HG03439 (cell line): ENCODE data around the gene EXD1.
"Not testable (repeated sequence)": the region's sequence is repeated elsewhere in the genome, so short reads cannot be mapped to it uniquely, and the experiment has no call there.

ENCODE experiments used
- ATAC-seq: cut with Tn5 transposase; IDR thresholded peaks from one replicate; pipeline ENCODE4 v1.9.1; 2021; ENCODE audit warnings: mild to moderate bottlenecking, moderate library complexity; ENCODE audit not compliant: unreplicated experiment

EXD1 gene

GRCh38 chr15:41230650-41231421 lies at the start of gene EXD1, which contains the start of gene CHP1:
Gene EXD1 (minus strand): TSS chr15:41230757. CDS start chr15:41226575, 4,182 bp downstream.
Gene CHP1 (plus strand): TSS chr15:41231268. CDS start chr15:41231383, 115 bp downstream.
- ATAC-seq: peak; percentile 92

- no peak for ATAC-seq
Measured at GRCh38 chr15:41279535-41280283, 49.2 kb upstream of the EXD1 start.

GRCh38 chr15:41278319-41278718 lies 47.8 kb upstream of the EXD1 start:
- no peak for ATAC-seq

GRCh38 chr15:41276831-41277230 lies 46.3 kb upstream of the EXD1 start:
- no peak for ATAC-seq

- no peak for ATAC-seq
Measured at GRCh38 chr15:41269887-41270286, 39.3 kb upstream of the EXD1 start.

GRCh38 chr15:41263891-41264351 lies 33.4 kb upstream of the EXD1 start:
- ATAC-seq: no peak

- no peak for ATAC-seq
Measured at GRCh38 chr15:41262571-41262970, 32.0 kb upstream of the EXD1 start.

GRCh38 chr15:41260924-41261323 lies 30.4 kb upstream of the EXD1 start:
- not testable (repeated sequence) for ATAC-seq

GRCh38 chr15:41259546-41260189 lies 29.1 kb upstream of the EXD1 start:
- no peak for ATAC-seq

- no peak for ATAC-seq
Measured at GRCh38 chr15:41258750-41259471, 28.4 kb upstream of the EXD1 start.

- no peak for ATAC-seq
Measured at GRCh38 chr15:41256577-41257038, 26.1 kb upstream of the EXD1 start.

GRCh38 chr15:41256103-41256502 lies 25.5 kb upstream of the EXD1 start:
- ATAC-seq: no peak

GRCh38 chr15:41254560-41254959 lies 24.0 kb upstream of the EXD1 start:
- no peak for ATAC-seq

GRCh38 chr15:41251411-41251810 lies 20.9 kb upstream of the EXD1 start:
- no peak for ATAC-seq

GRCh38 chr15:41250745-41251144 lies 20.2 kb upstream of the EXD1 start:
- not testable (repeated sequence) for ATAC-seq

GRCh38 chr15:41241221-41241964 lies 10.8 kb upstream of the EXD1 start:
- ATAC-seq: no peak

GRCh38 chr15:41238100-41238499 lies 7.5 kb upstream of the EXD1 start:
- no peak for ATAC-seq

GRCh38 chr15:41235929-41236328 lies 5.4 kb upstream of the EXD1 start:
- no peak for ATAC-seq

- not testable (repeated sequence) for ATAC-seq
Measured at GRCh38 chr15:41235228-41235627, 4.7 kb upstream of the EXD1 start.

GRCh38 chr15:41233367-41233771 lies 2.8 kb upstream of the EXD1 start:
- no peak for ATAC-seq
